ENCODE measurements around the gene CUBN. TPM values are rescaled to one million over a fixed set of nuclear protein-coding genes. Genes with fewer than 3 reads are reported as not detected.

CUBN gene
- polyA plus RNA-seq, 4 donors, result 0.18 to 161 TPM; not detected in 2

DNA sequence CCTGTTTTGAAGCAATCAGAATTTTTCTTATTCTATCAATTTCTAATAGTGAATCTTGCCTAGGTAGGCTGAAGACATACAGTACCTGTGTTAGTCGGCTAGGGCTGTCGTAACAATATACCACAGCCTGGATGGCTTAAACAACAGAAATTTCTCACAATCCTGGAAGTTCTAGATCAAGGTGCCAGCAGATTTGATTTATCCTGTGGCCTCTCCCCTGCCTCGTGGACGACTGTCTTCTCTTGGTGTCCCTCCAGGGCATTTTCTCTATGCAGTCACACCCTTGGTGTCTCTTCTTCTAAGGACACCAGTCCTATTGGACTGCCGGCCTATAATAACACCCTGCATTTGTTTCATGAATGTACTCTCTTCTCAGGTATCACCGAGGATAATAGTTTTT, 310.6 kb downstream of the CUBN start:
- Histone ChIP-seq H3K36me3 (ENCODE audit: control insufficient read depth in 3 of 3, insufficient read depth in 2 of 3, low read depth in 1 of 3, low read length in 3 of 3) (peaks cover 0 to 14% (median 0%) of the 10 kb centered on the region in 3 donors), H3K4me3 (ENCODE audit: low read depth in 1 of 3, low read length in 3 of 3) (no peak overlapping the region), H3K27ac (ENCODE audit: low read depth in 1 of 3, low read length in 2 of 3) (no peak overlapping the region), H3K27me3 (ENCODE audit: control insufficient read depth in 3 of 3, insufficient read depth in 3 of 3, low read length in 3 of 3) (peaks cover 0 to 7% (median 0%) of the 10 kb centered on the region in 3 donors), H3K9me3 (ENCODE audit: control insufficient read depth in 2 of 2, insufficient read depth in 1 of 2, low read depth in 1 of 2, low read length in 1 of 2) (peaks cover 0 to 16% of the 10 kb centered on the region in 2 donors), H3K4me1 (ENCODE audit: control insufficient read depth in 3 of 3, insufficient read depth in 2 of 3, low read depth in 1 of 3, low read length in 2 of 3) (peaks cover 0 to 4% (median 3%) of the 10 kb centered on the region in 3 donors)
- WGBS, 3 donors, result 74 to 86% (median 77%) methylated on average over 6 of the region's 6 CpGs
- no peak for FAIRE-seq
- DNase-seq, result no peak

DNA sequence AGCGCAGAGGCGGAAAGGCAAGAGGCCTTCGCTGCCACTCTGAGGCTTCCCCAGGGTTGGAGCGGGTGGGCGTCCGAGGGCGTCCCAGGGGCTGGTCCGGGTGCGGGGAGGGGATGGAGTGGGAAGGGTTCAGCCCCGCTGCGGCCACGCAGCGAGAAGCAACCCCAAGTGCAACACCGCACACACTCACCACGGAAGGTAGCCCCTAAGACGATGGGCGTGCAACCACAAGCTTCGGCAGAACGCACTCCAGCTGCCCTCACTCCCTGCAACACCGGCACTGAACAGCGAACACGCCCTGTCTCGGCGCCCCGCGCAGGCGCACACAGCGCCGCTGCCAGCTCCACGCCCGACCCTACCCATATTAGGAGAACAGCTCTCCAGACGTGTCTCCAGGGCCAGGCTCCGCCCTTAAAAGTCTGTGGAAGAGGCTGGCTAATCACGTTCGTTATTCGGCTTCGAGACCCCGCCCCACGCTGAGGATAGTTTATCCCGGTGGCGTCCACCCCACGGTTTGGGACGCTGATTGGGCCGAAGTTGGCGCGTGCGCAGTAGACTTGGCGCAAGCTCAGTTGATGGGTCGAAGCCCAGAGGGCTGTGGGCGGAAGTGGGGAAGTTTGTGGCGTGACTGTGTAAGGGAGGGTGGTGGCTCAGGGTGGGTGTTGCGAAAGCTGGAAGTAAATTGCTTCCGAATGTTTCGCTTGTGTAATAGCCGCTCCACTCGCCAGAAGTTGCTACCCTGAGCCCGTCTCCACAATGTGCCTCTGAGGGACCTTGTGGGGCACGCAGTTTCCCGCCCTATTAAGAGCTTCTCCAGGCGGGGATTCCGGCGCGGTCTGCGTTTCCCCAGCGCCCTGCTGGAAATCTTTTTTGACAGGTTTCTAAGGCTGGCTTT, 312.2 kb downstream of the CUBN start, which contains the start of gene RSU1:
TSS of gene RSU1 (minus strand) at position 300 of the 895 bp plus-strand sequence. CDS start 343 bp downstream, outside the sequence.
- peak; percentile 100 for DNase-seq
- 0 to 1% (median 0%) methylated on average over 62 to 65 of the region's 65 CpGs for WGBS, 3 donors
- peaks cover 0 to 7% (median 0%) of the 10 kb centered on the region in 3 donors for H3K27me3 ChIP-seq (ENCODE audit: control insufficient read depth in 3 of 3, insufficient read depth in 3 of 3, low read length in 3 of 3)
- peaks cover 0 to 6% of the 10 kb centered on the region in 2 donors for H3K9me3 ChIP-seq (ENCODE audit: control insufficient read depth in 2 of 2, insufficient read depth in 1 of 2, low read depth in 1 of 2, low read length in 1 of 2)
- peaks cover 0 to 4% (median 3%) of the 10 kb centered on the region in 3 donors for H3K4me1 ChIP-seq (ENCODE audit: control insufficient read depth in 3 of 3, insufficient read depth in 2 of 3, low read depth in 1 of 3, low read length in 2 of 3)
- FAIRE-seq, result peak; percentile 86
- peaks cover 0 to 8% (median 0%) of the 10 kb centered on the region in 3 donors for H3K36me3 ChIP-seq (ENCODE audit: control insufficient read depth in 3 of 3, insufficient read depth in 2 of 3, low read depth in 1 of 3, low read length in 3 of 3)
- H3K4me3 ChIP-seq (ENCODE audit: low read depth in 1 of 3, low read length in 3 of 3), result peak within 1 kb of the TSS; percentile 52 to 89 (median 87)
- H3K27ac ChIP-seq (ENCODE audit: low read depth in 1 of 3, low read length in 2 of 3), result peak within 1 kb of the TSS; percentile 66 to 93 (median 70)

DNA sequence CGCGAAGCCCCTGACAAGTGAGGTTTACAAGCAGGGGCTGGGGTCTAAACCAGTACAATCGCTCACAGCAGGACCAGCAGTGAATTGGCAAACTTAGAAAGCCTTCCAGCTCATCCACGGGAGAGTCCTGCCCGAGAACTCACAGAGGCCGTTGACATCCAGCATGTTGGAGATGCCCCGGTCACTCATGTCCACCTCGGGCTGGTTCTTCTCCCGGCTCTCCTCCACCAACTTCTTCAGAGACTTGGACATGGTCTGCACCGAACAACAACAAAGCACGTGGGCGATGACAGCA, 312.8 kb downstream of the CUBN start:
- H3K4me3 ChIP-seq (ENCODE audit: low read depth in 1 of 3, low read length in 3 of 3), result peak overlapping the region; percentile 52 to 89 (median 79)
- 4 to 8% (median 5%) methylated on average over 12 of the region's 12 CpGs for WGBS, 3 donors
- peaks cover 0 to 7% (median 0%) of the 10 kb centered on the region in 3 donors for H3K27me3 ChIP-seq (ENCODE audit: control insufficient read depth in 3 of 3, insufficient read depth in 3 of 3, low read length in 3 of 3)
- H3K4me1 ChIP-seq (ENCODE audit: control insufficient read depth in 3 of 3, insufficient read depth in 2 of 3, low read depth in 1 of 3, low read length in 2 of 3), result peaks cover 0 to 4% (median 3%) of the 10 kb centered on the region in 3 donors
- FAIRE-seq (no peak), DNase-seq (no peak)
- peaks cover 0 to 2% of the 10 kb centered on the region in 2 donors for H3K9me3 ChIP-seq (ENCODE audit: control insufficient read depth in 2 of 2, insufficient read depth in 1 of 2, low read depth in 1 of 2, low read length in 1 of 2)
- peaks cover 0 to 8% (median 0%) of the 10 kb centered on the region in 3 donors for H3K36me3 ChIP-seq (ENCODE audit: control insufficient read depth in 3 of 3, insufficient read depth in 2 of 3, low read depth in 1 of 3, low read length in 3 of 3)
- H3K27ac ChIP-seq (ENCODE audit: low read depth in 1 of 3, low read length in 2 of 3), result peak overlapping the region; percentile 59 to 81 (median 66)

DNA sequence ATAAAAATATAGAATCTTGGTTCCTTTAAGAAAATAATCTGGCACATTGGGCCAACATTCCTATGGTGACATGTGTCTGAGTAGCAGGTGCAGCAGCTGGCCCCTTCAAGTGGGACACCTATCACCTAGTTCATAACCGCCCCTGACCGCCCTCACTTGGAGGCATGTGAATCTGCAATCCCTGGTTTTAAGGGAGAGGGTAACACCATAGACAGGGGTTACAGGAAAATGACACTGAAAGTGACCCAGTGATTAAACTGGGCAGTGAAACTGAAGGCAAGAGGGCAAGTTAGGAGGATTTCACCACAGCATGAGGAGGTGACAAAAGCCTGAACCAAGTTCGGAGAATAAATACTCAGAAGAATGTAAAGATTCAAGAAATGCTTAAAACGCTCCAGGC, 313.4 kb downstream of the CUBN start:
- peaks cover 0 to 8% (median 0%) of the 10 kb centered on the region in 3 donors for H3K36me3 ChIP-seq (ENCODE audit: control insufficient read depth in 3 of 3, insufficient read depth in 2 of 3, low read depth in 1 of 3, low read length in 3 of 3)
- FAIRE-seq (no peak), DNase-seq (peak in 1 of 2 donors; percentile 16)
- H3K27me3 ChIP-seq (ENCODE audit: control insufficient read depth in 3 of 3, insufficient read depth in 3 of 3, low read length in 3 of 3), result peaks cover 0 to 7% (median 0%) of the 10 kb centered on the region in 3 donors
- H3K27ac ChIP-seq (ENCODE audit: low read depth in 1 of 3, low read length in 2 of 3), result no peak overlapping the region
- no peaks in the 10 kb centered on the region for H3K9me3 ChIP-seq (ENCODE audit: control insufficient read depth in 2 of 2, insufficient read depth in 1 of 2, low read depth in 1 of 2, low read length in 1 of 2)
- peak overlapping the region in 1 of 3 donors; percentile 79 for H3K4me3 ChIP-seq (ENCODE audit: low read depth in 1 of 3, low read length in 3 of 3)
- WGBS, 3 donors, result 60 to 78% (median 62%) methylated on average over 4 of the region's 4 CpGs
- H3K4me1 ChIP-seq (ENCODE audit: control insufficient read depth in 3 of 3, insufficient read depth in 2 of 3, low read depth in 1 of 3, low read length in 2 of 3), result peaks cover 0 to 4% (median 3%) of the 10 kb centered on the region in 3 donors

DNA sequence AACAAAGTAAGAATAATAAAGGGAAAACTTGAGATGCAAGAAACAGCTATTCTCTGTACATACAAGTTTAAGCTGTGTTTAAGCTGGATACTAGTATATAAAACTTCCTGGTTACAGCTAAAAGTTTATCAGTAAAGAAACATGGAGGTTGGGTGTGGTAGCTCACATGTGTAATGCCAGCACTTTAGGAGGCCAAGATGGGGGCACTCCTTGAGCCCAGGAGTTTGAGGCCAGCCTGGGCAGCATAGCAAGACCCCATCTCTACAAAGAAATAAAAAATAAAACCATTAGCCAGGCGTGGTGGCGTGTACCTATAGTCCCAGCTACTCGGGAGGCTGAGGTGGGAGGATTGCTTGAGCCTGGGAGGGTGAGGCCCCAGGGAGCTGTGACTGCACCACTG, 315.6 kb downstream of the CUBN start:
- Histone ChIP-seq H3K36me3 (ENCODE audit: control insufficient read depth in 3 of 3, insufficient read depth in 2 of 3, low read depth in 1 of 3, low read length in 3 of 3) (peaks cover 0 to 8% (median 0%) of the 10 kb centered on the region in 3 donors), H3K4me3 (ENCODE audit: low read depth in 1 of 3, low read length in 3 of 3) (no peak overlapping the region), H3K9me3 (ENCODE audit: control insufficient read depth in 2 of 2, insufficient read depth in 1 of 2, low read depth in 1 of 2, low read length in 1 of 2) (no peaks in the 10 kb centered on the region), H3K27me3 (ENCODE audit: control insufficient read depth in 3 of 3, insufficient read depth in 3 of 3, low read length in 3 of 3) (peaks cover 0 to 2% (median 0%) of the 10 kb centered on the region in 3 donors), H3K4me1 (ENCODE audit: control insufficient read depth in 3 of 3, insufficient read depth in 2 of 3, low read depth in 1 of 3, low read length in 2 of 3) (peaks cover 0 to 4% (median 3%) of the 10 kb centered on the region in 3 donors), H3K27ac (ENCODE audit: low read depth in 1 of 3, low read length in 2 of 3) (no peak overlapping the region)
- WGBS, 3 donors, result 96 to 100% (median 98%) methylated on average over 3 of the region's 3 CpGs
- DNase-seq, result no peak
- FAIRE-seq, result no peak

DNA sequence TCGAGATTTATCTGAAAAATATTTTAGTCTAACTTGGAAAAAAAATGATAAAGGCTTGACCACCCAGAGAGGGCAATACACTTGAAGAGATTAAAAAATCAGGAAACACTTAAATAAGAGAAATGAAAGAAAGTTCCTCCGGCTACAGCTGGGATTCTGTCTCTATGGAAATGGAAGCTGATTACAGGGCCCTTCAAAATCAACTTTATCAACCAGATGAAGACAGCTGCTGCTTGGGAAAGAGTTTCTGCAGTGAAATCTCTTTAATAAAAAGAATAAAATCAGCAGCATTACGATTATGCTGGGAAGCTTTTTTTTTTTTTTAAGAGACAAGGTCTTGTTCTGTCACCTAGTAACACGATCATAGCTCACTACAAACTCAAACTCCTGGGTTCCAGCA, 316.9 kb downstream of the CUBN start:
- FAIRE-seq, result no peak
- H3K27ac ChIP-seq (ENCODE audit: low read depth in 1 of 3, low read length in 2 of 3), result no peak overlapping the region
- H3K27me3 ChIP-seq (ENCODE audit: control insufficient read depth in 3 of 3, insufficient read depth in 3 of 3, low read length in 3 of 3), result no peaks in the 10 kb centered on the region
- WGBS, 3 donors, result 68 to 87% (median 84%) methylated on average over 4 of the region's 4 CpGs
- peaks cover 0 to 8% (median 0%) of the 10 kb centered on the region in 3 donors for H3K36me3 ChIP-seq (ENCODE audit: control insufficient read depth in 3 of 3, insufficient read depth in 2 of 3, low read depth in 1 of 3, low read length in 3 of 3)
- H3K4me3 ChIP-seq (ENCODE audit: low read depth in 1 of 3, low read length in 3 of 3), result no peak overlapping the region
- no peak for DNase-seq
- peaks cover 0 to 4% (median 3%) of the 10 kb centered on the region in 3 donors for H3K4me1 ChIP-seq (ENCODE audit: control insufficient read depth in 3 of 3, insufficient read depth in 2 of 3, low read depth in 1 of 3, low read length in 2 of 3)
- no peaks in the 10 kb centered on the region for H3K9me3 ChIP-seq (ENCODE audit: control insufficient read depth in 2 of 2, insufficient read depth in 1 of 2, low read depth in 1 of 2, low read length in 1 of 2)

DNA sequence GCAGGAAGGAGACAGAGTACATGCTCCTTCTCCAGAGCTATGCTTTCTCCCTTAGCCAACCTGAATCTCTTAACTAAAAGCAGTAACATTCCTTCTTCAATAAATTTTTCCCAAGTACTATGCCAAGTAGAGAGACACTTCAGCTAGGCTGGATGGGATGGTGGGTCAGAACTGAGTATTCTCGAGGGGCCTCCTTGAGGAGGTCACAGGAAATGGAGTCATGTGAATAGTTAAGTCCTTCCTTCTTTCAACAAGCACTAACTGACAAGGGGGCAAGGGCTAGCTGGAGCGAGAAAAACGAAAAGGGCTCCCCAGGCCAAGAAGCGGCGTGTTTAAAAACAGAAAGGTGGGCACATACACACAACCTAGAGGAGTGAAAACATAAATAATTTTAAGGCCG, 317.8 kb downstream of the CUBN start:
- Histone ChIP-seq H3K27me3 (ENCODE audit: control insufficient read depth in 3 of 3, insufficient read depth in 3 of 3, low read length in 3 of 3) (no peaks in the 10 kb centered on the region), H3K27ac (ENCODE audit: low read depth in 1 of 3, low read length in 2 of 3) (no peak overlapping the region), H3K9me3 (ENCODE audit: control insufficient read depth in 2 of 2, insufficient read depth in 1 of 2, low read depth in 1 of 2, low read length in 1 of 2) (no peaks in the 10 kb centered on the region), H3K36me3 (ENCODE audit: control insufficient read depth in 3 of 3, insufficient read depth in 2 of 3, low read depth in 1 of 3, low read length in 3 of 3) (peaks cover 0 to 8% (median 0%) of the 10 kb centered on the region in 3 donors), H3K4me3 (ENCODE audit: low read depth in 1 of 3, low read length in 3 of 3) (no peak overlapping the region), H3K4me1 (ENCODE audit: control insufficient read depth in 3 of 3, insufficient read depth in 2 of 3, low read depth in 1 of 3, low read length in 2 of 3) (peaks cover 0 to 4% (median 3%) of the 10 kb centered on the region in 3 donors)
- WGBS, 3 donors, result 85 to 94% (median 90%) methylated on average over 6 of the region's 6 CpGs
- no peak for DNase-seq
- no peak for FAIRE-seq

DNA sequence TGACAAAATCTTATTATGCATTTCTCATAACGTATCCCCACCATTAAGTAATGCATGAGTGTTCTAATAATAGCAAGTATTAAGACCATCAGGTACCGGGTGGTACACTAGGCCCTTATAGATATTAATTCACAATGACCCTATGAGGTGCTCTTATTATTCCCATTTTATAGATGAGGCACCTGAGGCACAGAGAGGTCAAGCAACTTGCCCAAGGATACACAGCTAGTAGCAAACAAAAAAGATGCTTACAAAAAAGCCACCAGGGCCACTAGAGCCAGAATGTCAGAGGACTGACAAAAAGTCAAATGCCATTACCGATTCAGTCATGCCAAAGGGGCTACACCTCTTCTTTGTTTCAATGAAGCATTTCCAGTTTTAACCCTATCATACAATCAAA, 318.3 kb downstream of the CUBN start:
- DNase-seq, result no peak
- FAIRE-seq, result no peak

More for the DNA sequence above, 318.3 kb downstream of the CUBN start:
- 73 to 90% (median 86%) methylated on average over 3 of the region's 3 CpGs for WGBS, 3 donors
- Histone ChIP-seq H3K9me3 (ENCODE audit: control insufficient read depth in 2 of 2, insufficient read depth in 1 of 2, low read depth in 1 of 2, low read length in 1 of 2) (no peaks in the 10 kb centered on the region), H3K4me1 (ENCODE audit: control insufficient read depth in 3 of 3, insufficient read depth in 2 of 3, low read depth in 1 of 3, low read length in 2 of 3) (peaks cover 0 to 2% (median 0%) of the 10 kb centered on the region in 3 donors), H3K27ac (ENCODE audit: low read depth in 1 of 3, low read length in 2 of 3) (no peak overlapping the region), H3K27me3 (ENCODE audit: control insufficient read depth in 3 of 3, insufficient read depth in 3 of 3, low read length in 3 of 3) (no peaks in the 10 kb centered on the region), H3K36me3 (ENCODE audit: control insufficient read depth in 3 of 3, insufficient read depth in 2 of 3, low read depth in 1 of 3, low read length in 3 of 3) (peaks cover 0 to 8% (median 0%) of the 10 kb centered on the region in 3 donors), H3K4me3 (ENCODE audit: low read depth in 1 of 3, low read length in 3 of 3) (no peak overlapping the region)
